Peyer's patch (tissue), 4 donors: ENCODE results near the gene SATB1.

Experiments used
- POLR2A ChIP-seq, 2 donors: fragments of 450-650 bp; IDR thresholded peaks; one replicate each; pipeline ENCODE4 v1.5.1; 2017; ENCODE audit warnings: antibody characterized with exemption in 2 of 2, mild to moderate bottlenecking in 2 of 2, moderate library complexity in 2 of 2
- TF ChIP-seq, protein P1 (sequence below), 6 experiments: fragments of 450-650 bp in 4 of 6; fragments of 200-600 bp in 2 of 6; sonication (generic) in 1 of 6; IDR thresholded peaks; one replicate each; pipeline ENCODE4 v1.5.1; 2017 to 2019; ENCODE audit warnings: antibody characterized with exemption in 6 of 6, mild to moderate bottlenecking in 3 of 6, moderate library complexity in 1 of 6

DNA sequence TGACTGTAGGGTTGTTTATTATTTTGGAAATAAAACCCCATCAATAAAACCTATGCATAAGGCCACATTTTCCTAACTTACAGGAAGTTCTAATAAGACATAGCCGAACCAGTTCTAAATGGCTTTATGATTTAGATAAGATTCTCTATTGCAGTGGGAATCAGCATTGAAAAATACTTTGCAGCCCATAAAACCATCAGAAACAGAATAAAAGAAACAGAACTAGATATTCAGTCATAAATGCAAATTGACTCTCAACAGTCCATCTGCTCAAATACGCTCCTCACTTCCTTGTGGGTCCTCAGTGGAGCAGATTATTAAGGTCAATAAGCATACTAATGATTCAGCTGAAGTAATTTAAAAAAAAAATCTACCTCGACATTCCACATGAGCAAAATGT lies 8.8 kb downstream of the SATB1 start:
- TF ChIP-seq, protein P1, sequence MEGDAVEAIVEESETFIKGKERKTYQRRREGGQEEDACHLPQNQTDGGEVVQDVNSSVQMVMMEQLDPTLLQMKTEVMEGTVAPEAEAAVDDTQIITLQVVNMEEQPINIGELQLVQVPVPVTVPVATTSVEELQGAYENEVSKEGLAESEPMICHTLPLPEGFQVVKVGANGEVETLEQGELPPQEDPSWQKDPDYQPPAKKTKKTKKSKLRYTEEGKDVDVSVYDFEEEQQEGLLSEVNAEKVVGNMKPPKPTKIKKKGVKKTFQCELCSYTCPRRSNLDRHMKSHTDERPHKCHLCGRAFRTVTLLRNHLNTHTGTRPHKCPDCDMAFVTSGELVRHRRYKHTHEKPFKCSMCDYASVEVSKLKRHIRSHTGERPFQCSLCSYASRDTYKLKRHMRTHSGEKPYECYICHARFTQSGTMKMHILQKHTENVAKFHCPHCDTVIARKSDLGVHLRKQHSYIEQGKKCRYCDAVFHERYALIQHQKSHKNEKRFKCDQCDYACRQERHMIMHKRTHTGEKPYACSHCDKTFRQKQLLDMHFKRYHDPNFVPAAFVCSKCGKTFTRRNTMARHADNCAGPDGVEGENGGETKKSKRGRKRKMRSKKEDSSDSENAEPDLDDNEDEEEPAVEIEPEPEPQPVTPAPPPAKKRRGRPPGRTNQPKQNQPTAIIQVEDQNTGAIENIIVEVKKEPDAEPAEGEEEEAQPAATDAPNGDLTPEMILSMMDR (IDR thresholded peaks at IDR 0.05): no peak
- TF ChIP-seq POLR2A (IDR thresholded peaks at IDR 0.05): no peak
